NCI-H1105 (cell line): ENCODE results near the gene VIT.

Experiments
- DNase-seq: peaks from one replicate; lab custom pipeline; 2025; lab: John Stamatoyannopoulos, UW

Gene VIT

DNA sequence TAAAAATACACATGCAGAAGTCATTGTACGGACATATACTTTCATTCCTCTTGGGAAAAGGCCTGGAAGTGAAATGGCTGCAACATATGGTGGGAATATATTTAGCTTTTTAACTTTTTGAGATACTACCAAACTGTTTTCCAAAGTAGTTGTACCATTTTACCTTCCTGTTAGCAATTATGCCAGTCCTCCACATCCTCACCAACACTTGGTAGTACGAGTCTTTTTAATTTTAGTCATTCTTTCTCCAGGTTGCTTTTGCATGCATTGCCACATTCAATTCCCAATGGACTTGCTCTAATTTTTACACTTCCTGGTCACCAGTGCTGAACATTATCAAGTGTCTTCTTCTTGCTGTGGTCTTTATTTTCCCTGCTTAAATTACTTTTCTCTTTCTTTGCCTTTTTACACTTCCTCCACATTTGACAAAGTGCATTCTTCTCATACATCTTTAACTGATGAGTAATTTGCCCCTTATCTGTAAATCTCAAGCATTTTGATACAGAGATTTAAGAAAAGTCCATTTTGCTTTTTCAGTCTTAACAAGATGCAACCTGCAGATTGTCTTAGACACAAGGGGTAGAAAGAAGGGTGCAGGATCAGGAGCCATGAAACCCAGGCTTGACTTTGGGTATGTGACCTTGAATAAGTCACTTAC lies 14.5 kb downstream of the VIT start:
- DNase-seq = no peak

DNA sequence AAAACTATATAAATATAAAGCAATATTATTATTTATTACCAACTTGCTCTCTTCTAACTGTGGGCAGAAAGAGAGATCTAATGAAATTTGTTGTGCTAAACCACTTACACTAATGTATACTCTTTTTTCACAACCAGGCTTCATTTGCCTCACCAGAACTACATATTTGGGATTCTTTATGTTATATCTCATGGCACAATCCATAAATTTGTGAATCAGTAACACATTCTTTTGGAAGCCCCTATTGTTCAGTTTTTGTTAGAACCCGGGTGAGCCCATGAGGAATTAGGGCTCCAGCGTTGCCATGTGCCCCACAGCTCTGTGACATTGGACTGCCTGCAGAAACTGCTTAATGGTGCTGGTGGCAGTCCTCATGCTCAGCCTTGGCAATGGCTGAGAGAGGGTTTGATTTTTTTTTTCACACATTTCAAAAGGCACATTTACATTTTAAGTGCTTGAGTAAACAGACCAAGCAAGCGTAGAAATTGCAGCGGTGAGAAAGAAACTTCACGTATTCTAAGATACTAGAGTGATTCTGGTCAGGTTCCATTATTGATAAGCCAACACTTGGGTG lies 15.3 kb downstream of the VIT start:
- no peak for DNase-seq

DNA sequence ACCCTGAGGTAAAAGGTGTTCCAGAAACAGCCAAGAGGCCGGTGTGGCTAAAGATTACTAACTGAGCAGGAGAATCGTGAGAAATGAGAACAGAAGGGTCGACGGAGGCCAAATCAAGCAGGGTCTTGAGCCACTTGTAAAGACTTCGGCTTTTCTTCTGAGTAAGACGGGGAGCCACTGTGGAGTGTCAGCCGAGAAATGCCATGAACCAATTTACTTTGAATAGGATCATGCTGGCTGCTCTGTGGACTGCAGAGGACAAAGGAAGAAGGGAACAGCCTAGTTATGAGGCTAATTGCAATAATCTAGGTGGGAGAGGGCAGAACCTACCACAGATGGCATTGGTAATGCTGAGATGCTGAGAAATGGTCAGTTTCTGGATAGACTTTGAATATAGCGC lies 16.8 kb downstream of the VIT start:
- no peak for DNase-seq

DNA sequence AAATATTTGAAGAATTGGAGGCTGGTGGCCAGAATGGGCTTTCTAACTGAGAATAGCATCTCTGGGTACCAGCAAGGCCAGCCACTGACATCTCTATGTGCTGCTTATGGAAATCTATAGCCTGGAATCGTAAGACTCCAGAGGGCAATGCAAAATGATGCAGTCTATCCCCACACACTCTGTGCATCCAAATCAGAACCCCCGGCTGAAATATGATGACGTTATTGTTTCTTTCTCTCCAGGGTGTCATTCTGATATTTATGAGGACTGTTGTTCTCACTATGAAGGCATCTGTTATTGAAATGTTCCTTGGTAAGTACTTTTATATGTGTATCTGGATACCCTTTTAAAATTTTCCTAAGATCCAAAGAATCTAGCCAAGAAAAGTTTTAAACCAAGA lies 19.6 kb downstream of the VIT start:
- no peak for DNase-seq

DNA sequence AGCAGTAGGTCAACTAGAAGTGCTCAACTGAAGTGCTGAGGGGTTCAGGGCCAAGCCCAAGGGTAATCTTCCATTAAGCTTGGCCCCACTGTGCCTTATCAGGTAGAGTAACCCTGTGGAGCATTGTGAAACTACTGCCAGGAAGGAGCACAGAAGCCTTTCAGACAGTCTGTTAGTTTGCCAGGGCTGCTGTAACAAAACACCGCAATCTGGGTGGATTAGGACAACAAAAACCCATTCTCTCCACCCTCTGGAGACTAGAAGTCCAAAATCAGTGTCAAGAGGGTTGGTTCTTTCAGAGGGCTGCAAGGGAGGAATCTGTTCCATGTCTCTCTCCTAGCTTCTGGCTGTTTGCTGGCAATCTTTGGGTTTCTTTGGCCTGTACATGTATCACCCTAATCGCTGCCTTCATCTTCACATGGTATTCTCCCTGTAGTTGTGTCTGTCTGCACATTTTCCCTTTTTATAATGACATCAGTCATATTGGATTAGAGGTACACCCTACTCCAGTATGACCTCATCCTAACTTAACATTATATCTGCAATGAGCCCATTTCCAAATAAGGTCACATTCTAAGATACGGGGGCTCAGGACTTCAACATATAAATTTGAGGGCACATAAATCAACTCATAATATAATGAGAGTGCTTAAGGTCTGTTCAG lies 21.2 kb downstream of the VIT start:
- no peak for DNase-seq

DNA sequence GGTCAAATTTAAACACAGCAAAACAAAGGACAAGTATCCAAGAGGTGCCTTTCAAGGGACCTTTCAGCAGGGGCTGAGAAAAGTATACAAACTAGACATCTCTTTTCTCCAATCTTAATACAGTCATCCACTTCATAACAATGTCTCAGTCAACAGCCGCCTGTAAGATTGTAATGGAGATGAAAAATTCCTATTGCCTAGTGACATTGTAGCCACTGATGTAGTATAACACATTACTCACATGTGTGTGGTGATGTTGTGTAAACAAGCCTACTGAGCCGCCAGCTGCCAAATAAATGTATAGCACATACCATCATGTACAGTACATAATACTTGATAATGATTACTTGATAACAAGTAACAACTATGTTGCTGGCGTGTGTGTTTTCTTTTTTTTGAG lies 31.0 kb downstream of the VIT start:
- DNase-seq = no peak

DNA sequence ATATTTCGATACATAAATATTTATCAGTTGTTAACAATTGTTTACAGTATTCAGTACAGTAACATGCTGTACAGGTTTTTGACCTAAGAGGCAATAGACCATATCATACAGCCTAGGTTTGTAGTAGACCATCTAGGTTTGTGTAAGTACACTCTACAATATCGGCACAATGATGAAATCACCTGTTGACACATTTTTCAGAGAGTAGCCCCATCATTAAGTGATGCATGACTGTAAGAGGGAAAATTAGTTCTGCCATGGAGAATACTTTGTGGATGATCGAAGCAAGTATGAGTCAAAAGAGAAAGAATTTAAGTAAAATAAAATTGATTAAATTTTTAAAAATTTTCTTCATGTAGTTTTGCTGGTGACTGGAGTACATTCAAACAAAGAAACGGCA lies 32.6 kb downstream of the VIT start:
- no peak for DNase-seq

DNA sequence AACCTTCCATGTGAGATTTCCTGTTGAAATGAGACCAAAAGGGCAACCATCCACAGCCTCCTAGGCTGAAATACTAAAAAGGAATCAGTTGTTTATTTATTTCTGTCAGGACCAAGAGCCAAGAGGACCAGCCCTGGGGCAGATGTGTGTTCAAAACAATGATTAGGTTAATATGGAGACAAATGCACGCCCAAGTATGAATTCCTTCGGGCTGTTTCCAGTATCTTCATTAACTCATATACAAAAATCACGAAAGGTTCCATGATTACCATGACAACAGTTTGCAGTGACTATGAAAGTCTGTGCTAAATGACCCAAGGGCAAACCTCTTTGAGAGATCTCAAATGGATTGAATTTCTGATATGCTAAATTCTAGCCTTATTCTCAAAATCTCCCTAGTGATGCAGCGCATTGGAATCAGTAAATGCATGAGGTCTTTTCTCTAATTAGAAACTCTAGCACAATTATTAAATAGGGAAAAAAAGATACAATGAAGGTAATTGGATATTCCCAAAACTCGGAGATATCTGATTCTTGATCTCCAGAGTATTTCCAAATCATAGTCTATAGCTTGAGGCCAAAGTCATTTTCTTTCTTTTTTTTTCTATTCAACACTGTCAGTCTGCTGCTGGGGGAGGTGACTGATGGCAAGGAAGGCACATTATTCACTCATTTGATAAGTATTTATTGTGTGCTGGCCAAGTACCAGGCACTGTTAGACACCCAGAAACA lies 35.6 kb downstream of the VIT start:
- DNase-seq = no peak

DNA sequence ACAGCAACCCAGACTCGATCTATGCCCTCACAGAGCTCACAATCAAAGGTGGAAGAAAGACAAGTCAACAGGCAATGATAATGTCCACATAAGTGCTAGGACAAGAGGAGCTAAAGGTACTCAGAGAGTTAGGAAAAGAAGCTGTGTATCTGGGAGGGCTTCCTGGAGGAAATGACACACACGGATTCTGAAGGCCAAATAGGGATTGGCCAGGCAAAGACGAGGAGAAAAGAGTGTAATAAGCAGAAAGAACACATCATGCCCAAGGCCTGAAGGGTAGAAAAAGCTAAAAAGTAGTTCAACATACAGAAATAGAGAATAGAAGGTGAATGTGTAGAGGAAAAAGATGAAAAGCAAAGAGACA lies 36.1 kb downstream of the VIT start:
- no peak for DNase-seq

DNA sequence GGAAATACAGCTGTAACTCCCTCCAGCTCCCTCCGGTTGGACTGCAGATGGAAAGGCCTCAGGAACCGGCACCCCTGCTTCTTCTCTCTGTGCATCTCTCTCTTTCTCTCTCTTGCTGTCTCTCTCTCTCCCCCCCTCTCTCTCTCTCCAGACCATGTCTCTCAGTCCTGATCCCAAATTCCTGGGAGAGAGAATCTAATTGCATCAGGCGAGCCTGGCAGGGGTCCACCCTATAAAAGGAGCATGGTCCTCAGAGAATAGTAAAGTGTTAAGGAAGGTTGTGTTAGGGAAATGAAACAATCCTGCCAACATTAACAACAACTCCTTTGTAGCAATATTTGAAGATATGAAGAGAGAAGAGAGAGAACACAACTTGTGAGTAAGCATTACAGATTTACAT lies 36.7 kb downstream of the VIT start:
- DNase-seq = no peak

DNA sequence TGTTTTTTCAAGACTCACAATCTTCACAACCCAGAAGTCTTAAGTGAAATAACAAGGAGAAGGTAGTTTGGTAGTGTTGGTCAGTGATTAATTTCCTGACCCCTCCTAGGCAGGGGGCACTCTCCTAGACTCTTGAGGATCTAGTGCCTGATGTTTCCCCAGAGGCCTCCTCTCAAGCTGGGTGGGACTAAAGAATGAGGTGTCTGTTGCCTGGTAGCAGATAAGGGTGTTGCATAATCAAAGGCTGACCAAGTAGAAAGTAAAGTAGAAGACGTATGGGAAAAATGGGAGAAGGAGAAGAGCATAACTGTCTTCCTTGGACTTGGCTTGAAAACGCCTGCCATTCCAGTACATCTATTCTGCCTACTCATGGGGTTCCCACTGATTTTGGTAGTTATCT lies 37.8 kb downstream of the VIT start:
- DNase-seq = no peak

DNA sequence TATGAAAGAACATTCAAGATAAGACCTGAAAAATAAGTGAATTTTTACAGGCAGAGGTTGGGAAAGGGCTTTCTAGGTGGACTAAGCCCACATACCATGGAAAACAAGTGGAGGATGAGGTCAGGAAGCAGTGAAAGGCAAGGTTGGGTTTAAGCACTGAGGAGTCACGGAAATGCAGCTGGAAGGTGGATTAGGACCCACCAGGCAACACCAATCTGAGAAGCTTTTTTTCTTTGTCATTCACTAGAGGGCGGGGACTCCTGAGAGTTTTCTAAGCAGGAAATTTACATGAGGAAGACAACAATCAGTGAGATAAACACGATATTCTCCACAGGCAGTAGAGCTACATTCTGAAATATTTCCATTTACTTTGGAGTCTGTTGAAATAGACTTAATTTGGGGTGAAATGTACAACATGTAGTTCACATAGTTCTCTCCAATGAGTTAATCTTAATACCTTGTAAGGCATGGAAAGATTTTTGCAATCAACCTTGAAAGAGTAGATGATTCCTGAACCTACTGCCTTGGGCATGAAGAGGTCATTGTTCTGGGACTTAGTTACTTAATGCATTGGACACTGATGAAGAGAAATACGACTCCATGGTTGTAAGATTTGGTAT lies 40.7 kb downstream of the VIT start:
- no peak for DNase-seq

DNA sequence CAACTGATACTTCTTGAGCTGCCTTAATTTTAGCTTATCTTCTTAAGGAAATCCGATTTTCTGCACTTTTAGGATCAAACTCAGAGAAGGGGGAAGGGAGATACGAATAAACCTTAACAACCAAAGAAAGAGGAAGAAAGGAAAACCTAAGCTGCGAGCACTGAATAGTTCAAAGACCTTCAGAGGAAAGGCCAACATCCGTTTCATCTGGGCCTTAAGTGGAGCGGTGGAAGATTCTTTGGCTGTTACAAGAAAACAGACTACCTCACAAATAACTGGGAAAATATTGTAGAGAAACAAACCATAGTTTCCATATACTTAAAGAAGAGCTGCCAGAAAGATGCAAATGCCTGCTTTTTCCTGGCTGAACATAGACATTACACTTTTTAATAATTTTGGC lies 43.6 kb downstream of the VIT start:
- no peak for DNase-seq

DNA sequence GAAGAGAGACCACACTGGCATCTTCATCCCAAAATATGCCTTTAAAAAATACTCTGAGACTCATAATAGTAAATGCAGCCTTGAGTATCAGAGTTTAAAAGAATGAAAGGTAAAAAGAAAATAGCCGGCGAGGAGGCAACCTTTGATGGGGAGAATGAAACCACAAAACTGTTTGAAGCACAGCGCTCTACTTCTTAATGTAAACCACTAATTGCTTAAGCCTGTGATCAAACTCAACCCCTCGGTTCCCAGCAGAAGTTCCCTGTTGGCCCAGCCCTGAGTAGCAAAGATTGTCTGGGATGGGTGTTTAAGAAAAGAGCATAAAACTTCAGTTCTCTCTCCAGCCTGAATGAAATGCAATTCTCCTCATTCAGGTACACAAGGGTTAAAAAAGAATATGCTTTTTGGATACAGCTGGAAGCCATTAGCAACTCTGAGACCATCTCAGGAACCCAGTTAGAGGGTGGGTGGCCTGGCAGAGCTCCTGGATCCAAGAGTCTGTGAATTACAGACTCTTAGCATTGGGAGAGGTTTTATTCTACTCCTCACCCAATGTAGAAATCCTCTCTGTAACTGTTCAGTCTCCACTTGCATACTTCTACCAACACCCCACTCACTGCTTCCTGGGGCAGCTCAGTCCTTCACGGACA lies 44.8 kb downstream of the VIT start:
- no peak for DNase-seq

DNA sequence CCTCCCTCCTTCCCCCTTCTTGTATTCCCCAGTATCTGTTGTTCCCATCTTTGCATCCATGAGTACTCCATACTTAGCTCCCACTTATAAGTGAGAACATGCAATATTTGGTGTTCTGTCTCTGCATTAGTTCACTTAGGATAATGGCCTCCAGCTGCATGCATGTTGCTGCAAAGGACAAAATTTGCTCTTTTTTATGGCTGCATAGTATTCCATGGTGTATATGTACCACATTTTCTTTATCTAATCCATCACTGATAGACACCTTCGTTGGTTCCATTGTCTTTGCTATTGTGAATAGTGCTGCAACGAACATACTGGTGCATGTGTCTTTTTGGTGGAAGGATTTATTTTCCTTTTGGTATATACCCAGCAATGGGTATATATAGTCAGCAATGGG lies 47.4 kb downstream of the VIT start:
- no peak for DNase-seq

DNA sequence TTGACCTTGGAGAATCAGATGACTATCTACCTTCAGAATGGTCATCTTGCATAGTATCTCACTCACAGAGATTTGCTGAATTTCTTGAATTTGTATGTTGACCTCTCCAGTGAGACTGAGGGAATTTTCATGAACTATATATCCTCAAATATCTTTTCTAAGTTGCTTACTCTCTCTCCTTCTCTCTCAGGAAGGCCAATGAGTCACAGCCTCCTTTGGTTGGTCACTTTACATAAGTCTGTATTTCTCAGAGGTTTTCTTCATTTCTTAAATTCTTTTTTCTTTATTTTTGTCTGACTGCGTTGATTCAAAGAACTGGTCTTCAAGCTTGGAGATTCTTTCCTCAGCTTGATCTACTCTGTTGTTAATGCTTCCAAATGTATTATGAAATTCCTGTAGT lies 51.7 kb downstream of the VIT start:
- no peak for DNase-seq

DNA sequence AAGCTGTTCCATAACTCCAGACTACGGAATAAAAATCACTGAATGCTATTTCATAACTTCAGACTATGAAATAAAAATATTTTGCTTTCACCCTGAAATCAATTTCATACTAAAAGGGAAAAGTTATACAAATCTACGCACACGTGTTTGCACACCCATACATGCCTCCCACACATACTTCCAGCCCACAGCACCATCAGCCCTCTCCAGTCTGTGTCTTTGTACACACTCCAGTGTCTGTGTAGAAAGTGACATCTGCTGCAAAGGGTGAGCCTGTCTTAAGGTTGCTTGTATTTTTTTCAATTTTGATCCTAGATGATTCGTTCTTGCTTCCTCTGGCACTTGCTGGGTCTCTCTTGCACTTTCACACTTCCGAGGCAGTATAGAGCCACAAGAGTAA lies 53.6 kb downstream of the VIT start:
- no peak for DNase-seq

DNA sequence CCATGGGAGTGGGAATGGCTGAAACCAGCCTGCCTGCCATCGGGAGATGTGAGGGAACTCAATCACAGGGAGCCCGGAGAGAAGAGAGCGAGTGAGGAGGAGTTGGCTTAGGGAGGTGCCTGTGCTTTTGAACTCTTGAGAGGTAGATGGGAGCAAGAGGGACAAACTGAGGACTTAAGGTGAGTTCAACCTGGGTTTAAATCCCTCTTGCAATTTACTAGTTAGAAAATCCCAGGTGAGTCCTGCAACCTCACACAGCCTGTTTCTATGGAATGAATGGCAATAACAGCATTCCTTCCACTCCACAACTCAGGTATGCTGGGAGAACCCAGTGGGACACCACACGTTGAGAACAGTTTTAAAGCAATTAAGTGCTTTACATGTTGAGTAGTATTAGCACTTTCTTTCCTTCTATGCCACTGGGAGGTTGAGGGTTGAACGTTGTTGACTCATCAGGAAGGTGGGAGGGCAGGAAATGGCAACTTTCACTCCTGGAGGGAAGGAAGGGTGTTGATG lies 57.3 kb downstream of the VIT start:
- no peak for DNase-seq

DNA sequence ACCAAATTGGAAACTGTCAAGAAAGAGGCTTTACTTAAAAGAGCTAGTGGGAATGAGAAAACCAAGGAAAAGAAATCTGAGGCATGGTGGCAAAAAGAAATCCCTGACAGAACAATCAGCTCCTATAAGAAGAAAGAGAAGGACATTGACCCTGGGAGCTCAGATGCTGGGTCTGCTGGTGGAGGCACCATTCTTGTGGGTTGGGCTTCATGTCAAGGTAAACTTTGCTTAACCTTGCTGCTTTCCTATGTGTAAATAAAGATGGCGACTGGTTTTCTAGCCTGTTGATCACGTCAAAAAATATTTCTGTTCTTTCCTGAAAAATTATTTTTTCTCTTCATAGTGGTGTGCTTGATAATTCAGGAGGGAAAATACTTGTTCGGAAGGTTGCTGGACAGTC lies 58.1 kb downstream of the VIT start:
- DNase-seq = no peak

DNA sequence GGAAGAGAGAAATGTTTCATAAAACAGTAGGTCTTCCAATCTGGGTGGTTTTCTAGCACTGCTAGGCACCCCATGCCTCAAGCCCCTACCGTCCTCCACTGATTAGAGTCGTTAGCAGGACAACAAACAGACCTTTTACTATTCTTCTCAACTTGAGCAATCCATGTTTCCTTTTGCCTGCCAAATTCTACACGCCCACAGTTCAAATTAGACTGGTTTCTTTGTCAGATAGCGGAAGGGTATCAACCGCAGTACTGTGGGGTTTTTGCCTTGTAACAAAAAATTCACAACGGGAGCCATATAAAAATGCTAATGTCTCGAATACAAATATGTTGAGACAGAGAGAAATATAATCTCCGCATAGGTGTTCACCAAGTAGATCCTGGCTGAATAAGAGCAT lies 59.9 kb downstream of the VIT start:
- DNase-seq = no peak

DNA sequence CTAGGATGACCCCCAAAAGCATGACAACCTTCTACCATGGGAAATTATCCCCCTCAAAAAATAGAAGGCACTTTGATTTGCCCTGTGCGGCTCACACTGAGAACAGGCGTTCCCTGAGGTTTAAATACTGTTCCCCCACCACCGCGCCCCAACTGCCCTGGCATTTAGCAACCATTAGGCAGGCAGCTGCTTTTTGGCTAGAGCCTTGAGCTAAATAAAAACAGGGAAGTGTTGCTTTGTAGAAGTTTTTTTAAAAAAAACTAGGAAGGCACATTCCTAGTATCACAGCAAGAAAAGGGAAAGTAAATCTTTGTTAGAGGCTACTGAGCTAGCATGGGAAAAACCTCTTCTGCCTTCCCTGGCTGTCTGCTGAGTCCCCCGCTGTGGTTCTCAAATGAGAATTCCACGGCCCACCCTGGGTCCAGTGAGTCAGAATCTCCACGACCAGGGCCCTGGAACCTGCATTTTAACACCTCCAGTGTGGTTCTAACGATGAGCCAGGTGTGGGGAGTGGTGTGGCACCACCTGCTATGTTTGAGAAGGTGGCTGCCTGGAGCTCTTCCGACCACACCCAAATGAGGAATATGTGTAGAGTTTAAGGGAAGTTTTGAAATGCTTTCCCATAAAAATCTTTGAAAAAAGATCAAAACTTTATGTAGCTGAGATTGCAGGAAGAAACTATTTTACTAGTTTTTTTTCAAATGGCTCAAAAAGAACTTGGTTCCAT lies 66.4 kb downstream of the VIT start:
- DNase-seq = no peak
